SH-SY5Y (cell line): ENCODE results near the gene RHBDF1.

Source experiments
- GATA2 ChIP-seq: IDR thresholded peaks from 2 replicates; pipeline ENCODE4 v1.6.1; 2011; ENCODE audit warnings: mild to moderate bottlenecking, low read depth, low read length
- GATA3 ChIP-seq: IDR thresholded peaks from 2 replicates; pipeline ENCODE4 v1.6.1; 2011; ENCODE audit warnings: low read depth, mild to moderate bottlenecking, low read length, moderate library complexity

RHBDF1 gene

DNA sequence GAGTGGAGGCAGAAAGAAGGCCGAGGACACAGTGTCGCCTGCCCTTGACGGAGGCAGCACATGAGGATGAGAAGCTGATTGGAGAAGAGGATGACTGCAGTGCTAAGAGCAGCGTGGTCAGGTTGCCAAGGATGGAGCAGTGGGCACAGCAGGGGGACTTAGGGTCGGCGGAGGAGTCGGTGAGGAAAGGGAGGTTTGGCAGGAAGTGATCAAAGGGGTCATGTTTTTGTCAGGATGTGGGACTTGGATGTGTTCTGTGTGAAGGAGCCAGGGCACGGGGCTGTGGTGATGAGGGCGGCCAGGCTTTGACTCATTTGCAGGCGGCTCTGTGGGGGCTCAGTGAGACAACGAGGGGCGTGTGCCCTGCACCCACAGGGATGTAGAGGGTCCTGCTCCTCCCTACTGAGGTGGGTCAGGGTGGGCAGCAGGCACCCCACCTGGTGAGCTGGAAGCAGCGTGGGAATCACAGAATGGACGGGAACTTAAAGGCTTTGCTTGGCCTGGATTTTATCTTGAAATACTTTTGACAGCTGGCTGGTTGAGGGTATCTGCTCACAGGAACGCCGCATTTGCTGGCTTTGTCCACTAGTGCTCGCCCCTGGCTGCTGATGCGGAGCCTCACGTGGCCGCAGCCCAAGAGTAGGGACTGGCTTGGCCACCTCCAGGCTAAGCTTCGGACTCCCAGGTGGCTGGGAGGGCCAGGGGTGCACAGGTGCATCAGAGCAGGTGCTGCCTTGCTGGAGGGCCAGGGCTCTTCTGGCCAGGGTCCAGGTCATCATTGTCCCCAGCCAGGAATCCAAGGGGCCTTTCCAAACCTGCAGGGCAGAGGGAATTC lies 11.6 kb upstream of the RHBDF1 start:
- TF ChIP-seq GATA3 (no peak), GATA2 (no peak)

DNA sequence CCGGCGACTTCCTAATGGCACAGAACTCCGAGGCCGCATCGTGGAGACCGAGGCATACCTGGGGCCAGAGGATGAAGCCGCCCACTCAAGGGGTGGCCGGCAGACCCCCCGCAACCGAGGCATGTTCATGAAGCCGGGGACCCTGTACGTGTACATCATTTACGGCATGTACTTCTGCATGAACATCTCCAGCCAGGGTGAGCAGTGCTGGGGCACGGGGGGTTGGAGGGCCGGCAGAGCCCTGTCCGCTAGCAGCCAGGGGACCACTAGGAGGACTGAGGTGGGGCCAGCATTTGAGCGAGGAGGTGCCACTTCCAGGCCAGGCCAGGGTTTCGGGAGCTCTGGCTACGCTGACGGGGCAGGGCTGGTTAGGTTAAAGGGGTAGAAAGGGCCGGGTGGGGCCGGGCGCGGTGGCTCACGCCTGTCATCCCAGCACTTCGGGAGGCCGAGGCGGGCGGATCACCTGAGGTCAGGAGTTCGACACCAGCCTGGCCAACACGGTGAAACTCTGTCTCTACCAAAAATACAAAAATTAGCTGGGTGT lies 10.7 kb upstream of the RHBDF1 start:
- no peak for TF ChIP-seq GATA3
- TF ChIP-seq GATA2 = no peak

DNA sequence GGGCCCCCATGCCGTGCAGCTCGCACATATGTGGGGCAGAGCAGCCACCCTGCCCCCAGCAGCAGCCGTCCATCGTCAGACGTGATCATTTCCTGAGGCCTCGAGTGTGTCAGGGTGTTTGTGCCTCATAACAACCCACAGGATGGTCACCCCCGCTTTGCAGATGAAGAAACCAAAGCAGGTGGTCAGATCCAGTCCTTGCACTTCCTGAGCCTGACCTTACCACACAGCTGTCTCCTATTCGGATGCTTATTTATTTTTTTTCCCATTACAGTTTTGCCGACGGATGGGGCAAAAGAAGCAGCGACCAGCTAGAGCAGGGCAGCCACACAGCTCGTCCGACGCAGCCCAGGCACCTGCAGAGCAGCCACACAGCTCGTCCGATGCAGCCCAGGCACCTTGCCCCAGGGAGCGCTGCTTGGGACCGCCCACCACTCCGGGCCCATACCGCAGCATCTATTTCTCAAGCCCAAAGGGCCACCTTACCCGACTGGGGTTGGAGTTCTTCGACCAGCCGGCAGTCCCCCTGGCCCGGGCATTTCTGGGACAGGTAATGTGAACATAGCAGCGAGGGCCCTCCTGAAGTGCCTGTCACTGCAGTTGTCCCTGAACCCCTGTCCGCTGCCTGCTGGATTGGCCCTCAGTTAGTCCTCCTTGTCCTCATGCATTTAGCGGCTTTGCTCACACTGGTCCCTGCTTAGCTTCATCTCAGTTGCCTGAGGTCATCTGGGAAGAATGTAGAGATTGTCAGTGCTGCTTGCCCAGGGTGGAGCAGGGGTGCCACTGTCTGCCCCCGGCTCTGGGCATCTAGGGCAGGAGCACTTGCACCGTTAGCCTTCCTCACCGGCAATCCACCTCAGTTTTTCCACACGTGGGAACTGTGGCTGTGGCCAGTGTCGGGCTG lies 7.0 kb upstream of the RHBDF1 start:
- TF ChIP-seq GATA2 = no peak
- TF ChIP-seq GATA3 = no peak

DNA sequence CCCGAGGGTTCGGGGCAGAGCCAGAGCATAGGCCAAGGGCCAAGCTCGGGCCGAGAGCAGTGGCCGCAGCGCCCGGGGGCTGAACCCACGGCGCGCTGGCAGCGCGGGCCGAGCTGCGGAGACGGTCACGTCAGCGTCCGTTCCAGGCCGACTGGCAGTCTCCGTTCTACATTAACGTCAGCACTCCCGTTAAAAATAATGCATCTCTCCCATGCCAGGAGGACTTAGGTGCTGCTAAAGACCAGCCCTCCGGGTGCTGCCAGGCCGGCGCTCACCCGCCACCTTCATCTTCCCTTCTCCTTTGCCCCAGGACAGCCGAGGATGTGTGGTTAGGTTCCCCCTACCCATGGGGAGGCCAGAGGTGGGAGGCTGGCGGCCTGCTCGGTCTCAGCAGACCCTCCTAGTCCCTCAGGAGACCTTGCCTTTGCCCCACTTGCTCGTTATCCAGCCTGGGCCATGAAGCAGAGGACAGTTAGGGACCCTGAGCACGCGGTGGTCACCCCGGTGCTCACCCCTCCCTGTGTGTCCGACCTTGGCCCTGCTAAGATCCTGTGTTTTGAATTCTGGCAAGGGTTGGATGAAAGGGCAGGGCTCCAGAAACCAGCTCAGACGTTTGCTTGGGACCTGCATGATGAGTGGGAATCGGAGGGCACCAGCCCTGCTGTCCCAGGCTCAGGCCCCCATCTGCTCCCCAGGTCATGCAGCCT lies 6.2 kb upstream of the RHBDF1 start:
- TF ChIP-seq GATA3 (no peak), GATA2 (no peak)

DNA sequence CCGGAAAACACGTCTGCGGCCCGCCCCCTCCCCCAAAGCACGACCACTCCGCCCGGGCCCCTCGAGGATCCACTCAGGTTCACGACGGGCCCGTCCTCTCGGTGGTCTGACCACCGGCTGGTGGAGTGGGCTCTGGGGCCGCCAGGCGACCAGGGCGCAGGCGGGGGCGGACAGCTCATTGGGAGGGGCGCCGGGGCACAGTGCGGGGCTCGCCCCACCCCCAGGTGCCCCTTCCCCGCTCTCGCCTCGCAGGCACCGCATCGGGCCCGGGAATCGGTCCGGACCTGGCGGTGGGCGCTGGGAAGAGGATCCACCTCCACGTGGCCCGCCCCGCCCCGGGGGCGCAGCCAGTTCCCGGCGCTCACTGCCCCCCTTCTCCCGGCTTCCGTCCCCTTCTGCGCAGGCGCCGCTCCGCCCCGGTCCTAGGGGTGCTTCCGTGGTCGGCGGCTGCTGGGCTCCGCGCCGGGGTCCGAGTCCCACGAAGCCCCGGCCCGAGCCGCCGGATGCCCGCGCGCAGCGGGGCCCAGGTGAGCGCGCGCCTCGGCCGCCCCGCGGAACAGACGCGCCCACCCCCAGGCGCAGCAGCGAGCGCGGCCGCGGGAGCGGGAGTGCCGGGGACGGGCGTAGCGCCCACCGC lies 5.5 kb upstream of the RHBDF1 start, which contains the start of gene MPG:
MPG (plus strand) TSS at position 419 of the 637 bp plus-strand sequence; CDS start at position 504, 85 bp downstream.
- no peak for TF ChIP-seq GATA2
- TF ChIP-seq GATA3 = no peak

DNA sequence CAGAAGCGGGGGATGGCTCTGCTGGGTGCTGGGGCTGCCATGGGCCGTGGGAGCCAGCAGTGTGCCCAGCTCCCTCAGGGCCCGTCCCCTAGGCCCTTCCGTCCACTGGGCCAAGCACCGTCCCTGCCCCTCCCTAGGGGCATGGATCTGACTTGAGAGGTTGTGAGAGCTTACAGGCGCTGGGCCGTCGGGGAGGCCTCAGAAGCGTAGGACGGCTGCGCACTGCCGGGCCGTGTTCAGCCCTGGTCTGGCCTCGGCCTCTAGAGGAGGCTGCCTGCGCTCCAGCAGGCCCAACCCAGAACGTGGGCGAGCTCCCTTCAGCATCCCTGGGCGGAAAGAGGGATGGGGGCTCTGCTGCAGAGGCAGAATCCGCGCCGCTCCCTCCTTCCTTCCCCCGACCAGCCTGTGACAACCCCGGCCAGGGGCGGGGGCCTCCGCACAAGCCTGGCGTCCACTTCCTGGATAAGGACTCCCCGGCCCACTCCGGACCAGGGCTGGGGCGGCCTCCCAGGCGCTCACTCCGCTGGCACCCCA lies 4.9 kb upstream of the RHBDF1 start:
- TF ChIP-seq GATA3 (no peak), GATA2 (no peak)

DNA sequence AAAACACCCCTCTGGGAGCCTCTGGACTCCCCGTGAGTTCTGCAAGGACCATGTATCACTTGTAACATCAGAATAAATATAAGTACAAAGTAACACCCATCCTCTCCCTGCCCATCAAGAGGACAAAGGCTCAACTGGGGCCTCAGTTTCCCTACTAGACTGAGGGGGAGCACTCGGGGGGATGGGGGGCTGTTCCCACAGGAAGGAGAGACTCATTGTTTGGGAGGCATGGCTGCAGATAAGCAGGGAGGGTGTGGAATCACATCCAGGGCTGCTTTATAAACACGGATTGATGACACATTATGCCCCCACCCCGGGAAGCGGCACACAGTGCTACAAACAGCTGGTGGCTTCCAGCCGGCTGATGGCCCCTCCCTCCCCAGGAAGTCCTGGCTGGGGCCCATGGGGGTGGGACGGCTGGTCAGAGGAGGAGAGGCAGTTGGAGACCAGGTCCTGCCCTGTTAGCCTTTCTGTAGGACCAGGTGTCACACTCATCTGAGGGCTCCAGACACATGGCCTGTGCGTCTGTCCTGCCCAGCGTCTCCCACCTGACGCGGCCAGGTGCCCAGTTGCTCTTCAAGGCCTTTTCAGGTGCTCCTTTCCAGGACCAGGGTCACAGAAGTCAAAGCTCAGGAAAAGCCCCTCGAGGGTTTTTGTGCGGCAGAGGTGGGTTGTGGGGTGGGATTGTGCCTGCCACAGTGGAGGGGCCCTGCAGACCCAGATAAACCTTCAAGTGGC lies 4.3 kb upstream of the RHBDF1 start:
- TF ChIP-seq GATA3 = no peak
- TF ChIP-seq GATA2 = no peak

DNA sequence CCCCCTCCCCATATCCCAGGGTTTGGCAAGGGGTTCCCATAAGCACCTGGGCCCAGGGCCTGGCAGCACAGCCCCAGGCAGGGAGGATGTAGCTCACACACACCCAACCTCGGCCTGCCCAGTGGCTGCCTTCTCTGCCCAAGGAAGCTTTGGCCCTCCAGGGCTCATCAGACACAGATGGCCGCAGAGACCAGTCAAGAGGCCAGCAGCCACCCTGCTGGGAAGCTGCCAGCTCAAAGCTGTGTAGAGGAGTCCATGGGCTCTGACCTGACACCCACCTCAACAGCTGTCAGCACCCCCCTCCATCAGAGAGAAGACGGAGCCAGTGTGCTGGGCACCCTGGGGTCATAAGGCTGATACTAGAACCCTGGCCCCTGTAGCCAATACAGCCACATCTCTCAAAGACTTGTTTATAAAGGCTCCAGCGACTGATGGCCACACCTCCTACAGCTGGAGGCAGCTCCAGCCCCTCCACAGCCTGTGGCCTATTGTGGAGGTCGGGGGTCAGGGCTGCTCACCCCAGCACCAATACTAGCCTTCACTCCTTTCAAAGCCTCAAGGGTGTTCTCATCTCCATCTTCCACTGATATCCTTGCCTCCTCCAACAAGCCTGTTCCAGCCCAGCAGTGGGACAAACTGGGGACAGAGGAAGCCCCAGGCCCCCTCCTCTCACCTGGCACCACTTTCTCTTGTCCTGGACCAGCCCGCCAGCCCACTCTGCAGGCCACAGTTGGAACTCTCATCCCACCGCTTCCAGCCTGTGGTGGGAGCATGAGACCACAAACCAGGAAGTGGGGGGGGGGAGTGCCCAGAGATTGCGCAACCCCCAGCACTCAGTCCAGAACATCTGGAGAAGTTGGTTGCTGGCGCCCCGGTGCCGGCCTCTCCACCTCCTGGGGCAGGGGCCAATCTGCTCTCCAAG lies 3.4 kb upstream of the RHBDF1 start:
- TF ChIP-seq GATA3 = no peak
- TF ChIP-seq GATA2 = no peak

DNA sequence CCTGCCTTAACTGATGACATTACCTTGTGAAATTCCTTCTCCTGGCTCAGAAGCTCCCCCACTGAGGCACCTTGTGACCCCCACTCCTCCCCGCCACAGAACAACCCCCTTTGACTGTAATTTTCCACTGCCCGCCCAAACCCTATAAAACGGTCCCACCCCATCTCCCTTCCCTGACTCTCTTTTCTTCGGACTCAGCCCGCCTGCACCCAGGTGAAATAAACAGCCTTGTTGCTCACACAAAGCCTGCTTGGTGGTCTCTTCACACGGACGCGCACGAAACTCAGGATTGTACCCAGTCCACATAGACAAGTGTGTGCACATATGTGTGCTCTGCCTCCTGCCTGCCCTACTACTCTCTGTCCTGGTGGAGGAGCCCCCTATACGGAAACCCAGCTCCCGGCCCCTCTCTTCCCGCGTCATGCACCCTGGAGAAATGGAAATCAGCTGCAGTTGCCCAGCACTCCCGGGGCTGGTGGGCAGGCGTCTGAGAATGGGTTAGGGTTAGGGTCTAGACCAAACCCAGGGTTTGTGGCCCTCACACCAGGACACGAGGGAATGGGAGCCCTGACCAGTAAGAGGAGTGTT lies 2.4 kb upstream of the RHBDF1 start:
- TF ChIP-seq GATA2 (no peak), GATA3 (no peak)

DNA sequence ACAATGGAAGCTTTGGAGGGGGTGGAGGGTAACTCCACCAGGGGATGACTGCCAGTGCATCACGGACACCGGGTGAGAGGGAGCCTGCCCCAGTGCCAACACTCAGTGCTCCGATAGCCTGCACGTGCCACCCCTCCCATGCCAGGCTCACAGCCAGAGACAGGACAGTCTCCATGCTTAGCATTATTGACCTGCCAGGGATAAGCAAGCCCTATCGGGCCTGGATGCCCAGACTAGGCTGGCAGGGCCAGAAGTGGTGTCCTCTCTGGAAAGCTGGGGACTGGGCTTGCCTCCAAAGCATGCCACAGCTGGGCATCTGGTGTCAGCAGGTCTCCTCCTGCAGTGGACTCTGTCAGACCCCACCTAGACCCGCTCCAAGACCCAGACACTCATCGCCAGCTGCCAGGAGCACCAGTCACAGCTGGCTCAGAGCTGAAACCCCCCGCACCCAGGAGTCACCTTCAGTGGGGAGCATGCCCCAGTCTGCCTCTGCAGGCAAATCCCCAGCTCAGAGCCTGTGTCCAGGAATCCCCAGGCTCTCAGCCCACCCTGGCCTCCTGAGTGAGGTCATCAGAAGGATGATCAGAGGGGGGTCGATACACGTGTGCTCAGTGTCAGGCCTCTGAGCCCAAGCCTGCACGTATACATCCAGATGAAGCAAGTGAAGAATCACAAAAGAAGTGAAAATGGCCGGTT lies 1.8 kb upstream of the RHBDF1 start:
- no peak for TF ChIP-seq GATA2
- TF ChIP-seq GATA3 = no peak
